KMS-11 (cell line): Measurements from ENCODE around the gene ECHS1.

Source experiments
- H2AFZ ChIP-seq: fragments of 200-600 bp; sonication (generic); 2 replicates; pipeline ENCODE4 v1.6.1; 2016; ENCODE audit warnings: antibody characterized with exemption, mixed run types, low read depth
- H3K27ac ChIP-seq: fragments of 200-600 bp; sonication (generic); 2 replicates; pipeline ENCODE4 v1.6.1; 2016; ENCODE audit warnings: mild to moderate bottlenecking, mixed run types
- H3K27me3 ChIP-seq: fragments of 200-600 bp; sonication (generic); 2 replicates; pipeline ENCODE4 v1.6.1; 2017; ENCODE audit warnings: mild to moderate bottlenecking, low read depth, mixed run types, moderate library complexity; ENCODE audit not compliant: insufficient read depth
- H3K36me3 ChIP-seq: fragments of 200-600 bp; sonication (generic); 2 replicates; pipeline ENCODE4 v1.6.1; 2017; ENCODE audit warnings: mild to moderate bottlenecking, mixed run types; ENCODE audit not compliant: insufficient read depth
- H3K4me1 ChIP-seq: fragments of 200-600 bp; sonication (generic); 2 replicates; pipeline ENCODE4 v1.6.1; 2016; ENCODE audit warnings: mild to moderate bottlenecking, low read depth, mixed run types; ENCODE audit not compliant: poor library complexity, severe bottlenecking
- H3K4me2 ChIP-seq: fragments of 200-600 bp; sonication (generic); 2 replicates; pipeline ENCODE4 v1.7.0; 2016; ENCODE audit warnings: mild to moderate bottlenecking, mixed run types
- H3K4me3 ChIP-seq: fragments of 200-600 bp; sonication (generic); IDR thresholded peaks from 2 replicates; pipeline ENCODE4 v1.6.1; 2017; ENCODE audit warnings: low read depth, low read length, mixed read lengths; ENCODE audit not compliant: insufficient read depth
- H3K79me2 ChIP-seq: fragments of 200-600 bp; sonication (generic); 2 replicates; pipeline ENCODE4 v1.6.1; 2016; ENCODE audit warnings: low read depth, mixed run types; ENCODE audit not compliant: insufficient read depth
- H3K9ac ChIP-seq: fragments of 200-600 bp; sonication (generic); 2 replicates; pipeline ENCODE4 v1.6.1; 2016; ENCODE audit warnings: mild to moderate bottlenecking, mixed run types
- H4K20me1 ChIP-seq: fragments of 200-600 bp; sonication (generic); 2 replicates; pipeline ENCODE4 v1.6.1; 2016; ENCODE audit warnings: mild to moderate bottlenecking, mixed run types; ENCODE audit not compliant: insufficient read depth
- TF ChIP-seq, protein P1 (sequence below): fragments of 200-600 bp; sonication (generic); conservative IDR thresholded peaks from 2 replicates; pipeline ENCODE4 v1.6.1; 2017; ENCODE audit warnings: low read depth, mild to moderate bottlenecking, antibody characterized with exemption, low read length, moderate library complexity, mixed read lengths

Gene ECHS1

DNA sequence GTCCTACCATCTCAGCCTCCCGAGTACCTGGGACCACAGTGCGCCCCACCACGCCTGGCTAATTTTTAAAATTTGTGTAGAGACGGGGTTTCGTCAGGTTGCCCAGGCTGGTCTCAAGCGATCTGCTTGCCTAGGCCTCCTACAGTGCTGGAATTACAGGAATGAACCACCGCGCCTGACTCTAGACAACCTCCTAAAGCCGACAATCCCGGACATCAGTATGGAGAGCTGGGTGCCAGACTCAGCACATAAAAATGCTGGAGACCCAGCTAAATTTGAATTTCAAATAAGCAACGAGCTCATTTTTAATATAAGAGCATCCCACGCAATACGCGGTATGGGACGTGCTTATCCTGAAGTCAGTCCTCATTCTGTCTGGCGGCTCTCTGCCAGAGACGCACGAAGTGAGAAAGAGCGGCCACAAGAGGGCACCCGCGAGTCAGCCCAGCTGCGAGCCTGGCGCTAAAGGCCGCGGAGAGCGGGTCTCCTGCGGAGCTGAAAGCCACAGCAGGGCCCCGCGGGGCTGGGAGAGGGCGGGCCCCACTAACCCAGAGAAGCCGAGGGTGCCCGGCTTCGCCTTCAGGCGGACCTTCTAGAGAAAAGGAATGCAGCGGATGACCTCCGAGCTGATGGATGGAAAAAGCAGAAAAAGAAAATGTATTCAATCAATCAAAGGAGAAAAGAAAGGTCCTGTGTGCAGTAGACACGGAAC is 43.5 kb downstream of the ECHS1 start:
- Histone ChIP-seq H3K79me2 (no peaks in the 10 kb centered on the region), H4K20me1 (no peaks in the 10 kb centered on the region), H2AFZ (peak overlapping the region; percentile 22; the same call in 1 of the 2 replicates), H3K27ac (no peak overlapping the region), H3K4me3 (no peak overlapping the region), H3K36me3 (no peaks in the 10 kb centered on the region), H3K4me1 (peaks cover 6% of the 10 kb centered on the region), H3K27me3 (peaks cover 46% of the 10 kb centered on the region), H3K9ac (no peak overlapping the region), H3K4me2 (peak overlapping the region; percentile 76)
- TF ChIP-seq, protein P1, sequence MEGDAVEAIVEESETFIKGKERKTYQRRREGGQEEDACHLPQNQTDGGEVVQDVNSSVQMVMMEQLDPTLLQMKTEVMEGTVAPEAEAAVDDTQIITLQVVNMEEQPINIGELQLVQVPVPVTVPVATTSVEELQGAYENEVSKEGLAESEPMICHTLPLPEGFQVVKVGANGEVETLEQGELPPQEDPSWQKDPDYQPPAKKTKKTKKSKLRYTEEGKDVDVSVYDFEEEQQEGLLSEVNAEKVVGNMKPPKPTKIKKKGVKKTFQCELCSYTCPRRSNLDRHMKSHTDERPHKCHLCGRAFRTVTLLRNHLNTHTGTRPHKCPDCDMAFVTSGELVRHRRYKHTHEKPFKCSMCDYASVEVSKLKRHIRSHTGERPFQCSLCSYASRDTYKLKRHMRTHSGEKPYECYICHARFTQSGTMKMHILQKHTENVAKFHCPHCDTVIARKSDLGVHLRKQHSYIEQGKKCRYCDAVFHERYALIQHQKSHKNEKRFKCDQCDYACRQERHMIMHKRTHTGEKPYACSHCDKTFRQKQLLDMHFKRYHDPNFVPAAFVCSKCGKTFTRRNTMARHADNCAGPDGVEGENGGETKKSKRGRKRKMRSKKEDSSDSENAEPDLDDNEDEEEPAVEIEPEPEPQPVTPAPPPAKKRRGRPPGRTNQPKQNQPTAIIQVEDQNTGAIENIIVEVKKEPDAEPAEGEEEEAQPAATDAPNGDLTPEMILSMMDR: peak; percentile 90

DNA sequence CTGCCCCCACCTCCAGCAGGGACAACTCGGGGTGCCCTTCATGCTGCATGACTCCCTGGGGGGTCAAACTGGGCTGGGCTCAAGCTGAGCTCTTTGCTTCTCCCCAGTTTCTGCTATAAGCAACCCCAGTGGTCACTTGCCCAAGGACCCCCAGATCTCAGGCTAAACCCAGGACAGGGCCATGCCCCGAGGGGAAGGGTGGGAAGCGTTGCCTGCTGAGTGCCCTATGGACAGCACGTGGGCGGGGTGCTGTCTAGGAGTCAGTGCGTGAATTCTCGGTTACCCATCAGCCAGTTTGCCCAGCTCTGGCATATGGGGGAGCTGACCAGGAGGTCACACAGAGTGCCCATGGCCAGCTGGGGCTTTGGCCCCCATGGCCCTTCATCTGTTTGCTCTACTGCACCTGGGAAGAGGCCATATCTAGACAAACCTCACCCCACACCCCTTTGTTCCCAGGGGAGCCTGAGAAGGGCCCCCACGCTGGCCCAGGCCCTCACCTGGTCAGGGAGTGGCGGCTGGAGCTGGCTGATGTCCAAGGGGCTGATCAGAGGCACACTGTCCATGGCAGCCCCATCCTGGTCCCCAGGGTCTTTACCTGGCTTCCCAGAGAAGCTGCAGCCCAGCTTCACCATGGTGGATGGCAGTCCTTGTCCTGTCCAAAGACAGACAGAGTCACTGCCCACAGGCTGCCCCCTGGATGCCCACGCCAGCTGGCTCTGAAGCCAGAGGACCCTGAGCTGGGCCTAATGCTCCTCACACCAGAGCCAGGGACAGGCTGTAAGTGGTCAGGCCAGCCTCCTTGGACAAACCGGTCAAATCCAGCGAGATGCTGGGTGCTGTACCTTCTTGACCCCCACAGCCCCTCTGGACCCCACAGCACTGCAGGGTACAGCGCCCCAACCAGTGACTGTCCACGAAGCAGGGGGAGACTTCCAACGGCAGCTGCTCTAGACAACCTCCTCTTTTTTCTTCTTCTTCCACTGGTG is 44.5 kb downstream of the ECHS1 start:
- Histone ChIP-seq H2AFZ (no peak overlapping the region), H3K4me3 (no peak overlapping the region), H3K9ac (no peak overlapping the region), H3K79me2 (no peaks in the 10 kb centered on the region), H3K36me3 (no peaks in the 10 kb centered on the region), H3K27me3 (peaks cover 46% of the 10 kb centered on the region), H3K27ac (no peak overlapping the region), H3K4me1 (peaks cover 6% of the 10 kb centered on the region), H3K4me2 (no peak overlapping the region), H4K20me1 (no peaks in the 10 kb centered on the region)
- TF ChIP-seq, protein P1: no peak

DNA sequence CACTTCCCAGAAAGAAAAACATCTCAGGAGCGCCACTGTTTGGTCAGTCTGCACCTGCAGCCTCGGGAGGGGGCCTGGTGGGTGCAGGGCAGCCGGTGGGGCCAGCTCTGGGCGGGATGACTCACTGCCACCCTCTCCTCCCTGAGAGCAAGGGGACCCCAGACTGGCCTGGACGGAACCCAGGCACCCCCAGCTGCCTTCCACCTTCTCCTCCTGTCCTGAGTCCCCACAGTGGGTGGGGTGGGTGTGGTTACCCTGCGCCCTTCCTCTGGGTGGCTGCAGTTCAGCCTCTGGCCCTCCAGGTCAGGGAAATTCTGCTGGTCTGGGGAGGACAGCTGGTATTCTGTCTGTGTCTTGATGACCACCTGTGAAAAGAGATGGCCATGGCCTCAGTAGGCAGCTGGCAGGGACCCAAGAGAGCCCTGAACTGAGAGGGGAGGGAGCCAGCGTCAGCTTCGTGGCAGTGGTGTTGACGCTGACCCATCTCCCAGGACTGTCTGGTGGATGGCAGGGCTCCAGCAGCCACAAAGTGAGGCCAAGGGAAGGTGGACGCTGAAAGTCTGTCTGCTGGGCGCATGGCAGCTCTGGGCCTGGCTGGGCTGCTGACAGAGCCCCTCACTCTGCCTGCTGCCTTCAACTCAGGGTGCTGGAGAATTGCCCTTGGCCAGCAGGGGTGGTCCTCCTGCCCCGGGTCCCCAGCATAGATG is 45.4 kb downstream of the ECHS1 start:
- Histone ChIP-seq H2AFZ (no peak overlapping the region), H4K20me1 (no peaks in the 10 kb centered on the region), H3K4me2 (no peak overlapping the region), H3K27ac (no peak overlapping the region), H3K9ac (no peak overlapping the region), H3K27me3 (peaks cover 44% of the 10 kb centered on the region), H3K4me3 (no peak overlapping the region), H3K79me2 (no peaks in the 10 kb centered on the region), H3K36me3 (no peaks in the 10 kb centered on the region), H3K4me1 (peaks cover 6% of the 10 kb centered on the region)
- TF ChIP-seq, protein P1: no peak
